Lower leg skin (tissue), 3 donors: ENCODE measurements around the gene USP10.

Experiments used
- POLR2A ChIP-seq, 2 donors: fragments of 450-650 bp; IDR thresholded peaks; one replicate each; pipeline ENCODE4 v1.6.1; 2016 to 2017; ENCODE audit warnings: antibody characterized with exemption in 2 of 2, mild to moderate bottlenecking in 1 of 2, moderate library complexity in 1 of 2
- TF ChIP-seq, protein P1 (sequence below), 3 donors: fragments of 450-650 bp; IDR thresholded peaks; one replicate each; pipeline ENCODE4 v1.5.1; 2016; ENCODE audit warnings: antibody characterized with exemption in 3 of 3, mild to moderate bottlenecking in 3 of 3, moderate library complexity in 2 of 3

DNA sequence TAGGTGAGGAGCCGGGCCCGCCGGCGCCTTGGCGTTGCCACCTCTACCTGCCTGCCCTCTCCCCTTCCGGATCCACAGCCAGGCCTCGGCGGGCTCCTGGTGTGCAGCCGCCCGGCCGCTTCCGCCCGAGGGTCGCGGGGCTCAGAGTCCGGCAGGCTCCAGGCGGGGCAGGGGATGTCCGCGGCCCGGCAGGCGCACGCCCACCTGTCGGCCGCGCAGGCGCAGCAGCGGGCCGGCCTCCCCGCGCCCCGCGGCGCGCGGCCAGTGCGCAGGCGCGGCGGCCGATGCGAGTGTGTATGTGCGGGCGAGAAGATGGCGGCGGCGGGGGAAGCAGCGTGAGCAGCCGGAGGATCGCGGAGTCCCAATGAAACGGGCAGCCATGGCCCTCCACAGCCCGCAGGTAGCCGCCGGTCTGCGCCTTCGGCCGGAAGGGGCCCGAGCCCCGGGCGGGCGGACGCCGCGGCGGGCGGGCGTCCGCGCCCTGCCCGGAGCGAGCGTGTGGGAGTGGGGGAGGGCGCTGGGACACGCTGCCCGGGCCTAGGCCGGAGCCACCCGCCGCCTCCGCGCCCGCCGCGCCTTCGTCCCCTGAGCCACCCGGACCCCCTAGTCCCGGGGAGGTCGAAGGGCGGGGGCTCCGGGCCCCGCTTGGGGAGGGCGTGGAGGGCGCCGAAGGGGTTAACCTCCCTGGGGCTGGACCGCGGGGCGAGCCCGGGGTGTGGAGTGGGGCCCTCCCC lies at the start of gene USP10:
- TF ChIP-seq, protein P1, sequence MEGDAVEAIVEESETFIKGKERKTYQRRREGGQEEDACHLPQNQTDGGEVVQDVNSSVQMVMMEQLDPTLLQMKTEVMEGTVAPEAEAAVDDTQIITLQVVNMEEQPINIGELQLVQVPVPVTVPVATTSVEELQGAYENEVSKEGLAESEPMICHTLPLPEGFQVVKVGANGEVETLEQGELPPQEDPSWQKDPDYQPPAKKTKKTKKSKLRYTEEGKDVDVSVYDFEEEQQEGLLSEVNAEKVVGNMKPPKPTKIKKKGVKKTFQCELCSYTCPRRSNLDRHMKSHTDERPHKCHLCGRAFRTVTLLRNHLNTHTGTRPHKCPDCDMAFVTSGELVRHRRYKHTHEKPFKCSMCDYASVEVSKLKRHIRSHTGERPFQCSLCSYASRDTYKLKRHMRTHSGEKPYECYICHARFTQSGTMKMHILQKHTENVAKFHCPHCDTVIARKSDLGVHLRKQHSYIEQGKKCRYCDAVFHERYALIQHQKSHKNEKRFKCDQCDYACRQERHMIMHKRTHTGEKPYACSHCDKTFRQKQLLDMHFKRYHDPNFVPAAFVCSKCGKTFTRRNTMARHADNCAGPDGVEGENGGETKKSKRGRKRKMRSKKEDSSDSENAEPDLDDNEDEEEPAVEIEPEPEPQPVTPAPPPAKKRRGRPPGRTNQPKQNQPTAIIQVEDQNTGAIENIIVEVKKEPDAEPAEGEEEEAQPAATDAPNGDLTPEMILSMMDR (IDR thresholded peaks at IDR 0.05), result no peak
- TF ChIP-seq POLR2A (IDR thresholded peaks at IDR 0.05), result no peak
